ENCODE results near the gene SGO2.
"Not testable (repeated sequence)": the region's sequence is repeated elsewhere in the genome, so short reads cannot be mapped to it uniquely, and the experiment has no call there.

SGO2 gene

DNA sequence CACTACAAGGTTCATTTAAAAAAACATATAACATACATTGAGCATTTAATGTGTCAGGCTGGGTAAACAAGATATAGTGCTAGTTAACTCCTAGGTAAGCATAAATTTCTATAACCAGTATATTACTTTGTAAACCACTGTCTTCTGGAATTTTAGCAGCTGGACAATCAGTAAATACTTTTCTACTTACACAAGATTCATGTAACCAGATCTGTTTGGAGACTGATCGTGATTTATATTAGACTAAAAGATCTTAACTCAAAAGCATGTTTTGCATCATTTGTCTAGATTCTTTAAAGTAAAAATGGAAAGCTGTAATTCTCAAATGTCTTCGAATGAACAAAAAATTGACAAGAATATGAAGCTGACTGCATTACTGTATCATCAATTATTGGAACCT lies 941 bp upstream of the SGO2 start:
- no peak for DNase-seq (ENCODE audit: low spot score)

DNA sequence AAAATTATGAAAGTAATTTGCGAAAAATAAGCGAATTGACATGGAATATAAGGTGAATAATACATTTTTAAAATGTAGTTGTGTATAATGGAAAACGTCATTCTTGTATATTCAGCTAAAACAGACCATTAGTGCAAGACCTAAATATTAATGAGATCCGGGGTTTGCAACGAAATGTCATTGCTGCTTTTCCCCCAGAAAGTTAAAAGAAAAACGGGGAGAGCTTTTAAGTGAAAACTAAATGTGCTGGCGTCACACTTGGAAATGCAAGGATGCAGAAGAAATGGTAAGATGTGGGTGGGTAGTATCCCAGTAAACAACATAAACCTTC lies 491 bp upstream of the SGO2 start:
- DNase-seq (ENCODE audit: low spot score), result peak; percentile 3

DNA sequence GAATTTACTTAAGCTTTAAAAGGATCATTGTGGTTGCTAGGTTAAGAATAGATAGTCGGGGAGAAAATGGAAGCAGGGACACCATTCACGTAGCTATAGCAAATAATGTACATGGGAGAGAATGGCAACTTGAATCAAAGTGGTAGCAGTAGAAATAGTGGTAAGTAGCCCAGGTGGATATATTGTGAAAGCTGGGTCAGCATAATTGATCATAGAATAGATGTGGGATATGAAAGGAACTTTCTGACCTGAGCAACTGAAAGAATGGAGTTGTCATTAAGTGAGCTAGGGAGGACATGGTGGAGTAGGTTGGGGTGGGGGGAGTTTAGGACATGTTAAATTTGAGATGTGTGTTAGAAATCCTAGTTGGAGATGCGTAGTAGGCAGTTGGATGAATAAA lies 2.2 kb downstream of the SGO2 start:
- DNase-seq (ENCODE audit: low spot score), result no peak

DNA sequence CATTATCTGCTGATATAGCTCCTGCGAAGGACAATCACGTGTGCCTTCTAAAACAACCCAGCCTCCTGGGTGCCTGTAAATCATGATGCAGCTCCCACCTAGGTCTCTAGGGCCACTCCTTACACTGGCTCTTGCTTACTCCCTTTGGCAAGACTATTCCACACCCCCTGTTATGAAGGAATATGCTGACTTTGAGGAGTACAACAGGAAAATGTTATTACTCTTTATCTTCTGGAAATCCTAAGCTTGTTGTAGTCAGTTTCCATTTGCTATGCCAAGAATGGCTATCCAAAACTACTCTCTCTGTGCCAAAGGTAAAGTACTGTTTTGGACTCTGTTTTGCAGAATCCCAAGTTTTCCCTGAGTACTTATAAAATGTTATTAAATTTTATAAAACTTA lies 7.7 kb downstream of the SGO2 start:
- DNase-seq (ENCODE audit: low spot score), result no peak

DNA sequence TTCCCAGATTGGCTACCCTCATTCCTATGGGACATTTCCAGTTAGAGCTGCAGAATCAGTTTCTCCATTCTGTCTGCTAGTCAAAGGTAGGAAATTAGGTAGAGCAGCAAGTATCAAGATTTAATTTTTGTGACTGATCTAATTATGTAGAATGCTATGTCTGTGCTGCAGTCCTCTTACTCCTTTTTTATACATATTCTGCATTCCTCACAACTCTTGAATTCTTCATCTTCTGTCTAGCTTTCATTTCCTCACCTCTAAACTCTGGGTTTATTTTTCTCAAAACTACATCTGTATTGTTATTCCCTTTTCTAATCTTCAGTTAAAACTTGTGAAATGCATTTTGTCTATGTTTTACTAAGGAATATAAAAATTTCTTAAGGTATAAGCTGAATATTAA lies 8.6 kb downstream of the SGO2 start:
- no peak for DNase-seq (ENCODE audit: low spot score)

DNA sequence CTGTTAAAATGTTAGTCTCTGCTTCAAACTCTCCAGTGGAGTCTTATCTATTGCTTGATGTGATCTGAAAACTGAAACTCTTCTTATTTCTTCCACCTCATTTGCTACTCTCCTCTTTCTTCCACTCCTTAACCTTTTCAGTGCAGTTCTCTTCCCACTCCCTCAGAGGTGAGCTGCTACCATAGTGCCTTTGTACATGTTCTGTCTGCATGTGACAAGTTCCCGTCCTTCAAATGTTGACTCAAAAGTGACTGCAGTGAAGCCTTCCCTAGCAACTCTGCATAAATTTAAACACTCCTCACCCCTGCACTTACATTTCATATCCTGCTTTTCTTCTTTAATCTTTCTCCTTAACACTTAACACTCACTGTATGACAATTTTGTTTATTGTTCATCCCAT lies 12.1 kb downstream of the SGO2 start:
- DNase-seq (ENCODE audit: low spot score), result no peak

DNA sequence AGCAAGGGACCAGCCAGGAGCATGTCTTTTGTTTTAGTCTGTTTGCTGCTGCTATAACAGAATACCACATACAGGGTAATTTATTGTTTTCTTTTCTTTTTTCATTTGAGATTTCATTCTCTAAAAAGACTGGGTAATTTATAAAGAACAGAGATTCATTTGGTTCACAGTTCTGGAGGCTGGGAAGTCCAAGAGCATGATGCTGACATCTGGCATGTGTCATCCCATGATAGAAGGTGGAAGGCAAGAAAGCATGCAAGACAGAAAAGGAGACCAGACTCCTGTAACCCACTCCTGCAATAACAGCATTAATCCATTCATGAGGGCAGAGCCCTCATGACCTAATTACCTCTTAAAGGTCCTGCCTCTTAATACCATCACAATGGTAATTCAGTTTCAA lies 14.8 kb downstream of the SGO2 start:
- DNase-seq (ENCODE audit: low spot score), result no peak

DNA sequence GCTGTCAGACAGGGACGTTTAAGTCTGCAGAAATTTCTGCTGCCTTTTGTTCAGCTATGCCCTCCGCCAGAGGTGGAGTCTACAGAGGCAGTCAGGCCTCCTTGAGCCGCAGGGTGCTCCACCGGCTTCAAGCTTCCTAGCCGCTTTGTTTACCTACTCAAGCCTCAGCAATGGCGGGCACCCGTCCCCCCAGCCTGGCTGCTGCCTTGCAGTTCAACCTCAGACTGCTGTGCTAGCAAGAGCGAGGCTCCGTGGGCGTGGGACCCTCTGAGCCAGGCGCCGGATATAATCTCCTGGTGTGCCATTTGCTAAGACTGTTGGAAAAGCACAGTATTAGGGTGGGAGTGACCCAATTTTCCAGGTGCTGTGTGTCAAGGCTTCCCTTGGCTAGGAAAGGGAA lies 40.6 kb downstream of the SGO2 start:
- not testable (repeated sequence) for DNase-seq (ENCODE audit: low spot score)

DNA sequence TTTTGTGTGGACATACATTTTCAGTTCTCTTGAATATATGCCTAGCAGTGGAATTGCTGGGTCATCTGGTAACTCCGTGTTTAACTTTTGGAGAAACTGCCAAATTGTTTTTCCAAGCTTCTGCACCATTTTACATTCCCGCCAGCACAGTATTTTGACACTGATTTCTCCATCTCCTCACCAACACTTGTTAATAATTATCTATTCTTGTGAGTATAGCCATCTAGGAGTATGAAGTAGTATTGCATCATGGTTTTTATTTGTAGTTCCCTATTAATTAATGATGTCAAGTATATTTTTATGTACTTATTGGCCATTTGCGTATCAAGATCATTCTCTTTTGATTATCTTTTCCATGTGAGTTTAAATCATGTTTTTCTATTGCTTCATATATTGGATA lies 41.9 kb downstream of the SGO2 start:
- DNase-seq (ENCODE audit: low spot score), result no peak

DNA sequence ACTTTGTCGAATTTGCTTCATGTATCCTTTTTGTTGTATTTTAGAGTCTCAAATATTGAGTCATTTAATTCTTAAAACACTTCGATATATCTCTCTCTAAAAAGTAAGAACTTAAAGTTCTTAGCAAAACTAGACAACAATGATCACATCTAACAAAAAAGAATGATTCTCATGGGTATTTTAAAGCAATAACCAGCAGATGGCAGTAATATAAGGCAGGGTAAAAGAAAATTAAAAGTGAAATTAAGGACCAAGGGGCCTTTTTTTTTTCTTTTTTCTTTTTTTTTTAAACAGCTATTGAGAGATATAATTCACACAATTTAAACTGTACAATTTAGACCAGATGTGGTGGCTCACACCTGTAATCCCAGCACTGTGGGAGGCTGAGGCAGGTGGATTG lies 50.0 kb downstream of the SGO2 start:
- peak; percentile 8 for DNase-seq (ENCODE audit: low spot score)

DNA sequence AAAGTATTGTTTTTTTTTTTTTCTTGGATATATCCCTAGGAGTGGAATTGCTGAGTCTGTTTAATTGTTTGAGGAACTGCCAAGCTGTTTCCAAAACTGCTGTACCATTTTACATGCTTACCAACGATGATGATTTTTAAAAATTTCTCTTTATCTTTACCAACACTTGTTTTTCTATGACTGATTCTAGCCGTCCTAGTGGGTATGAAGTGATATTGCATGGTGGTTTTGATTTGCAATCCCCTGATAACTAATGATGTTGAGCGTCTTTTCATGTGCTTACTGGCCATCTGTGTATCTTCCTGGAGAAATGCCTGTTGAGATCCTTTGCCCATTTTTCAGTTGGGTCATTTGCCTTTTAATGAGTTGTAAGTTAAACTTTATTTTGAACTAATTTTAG lies 51.0 kb downstream of the SGO2 start:
- no peak for DNase-seq (ENCODE audit: low spot score)

DNA sequence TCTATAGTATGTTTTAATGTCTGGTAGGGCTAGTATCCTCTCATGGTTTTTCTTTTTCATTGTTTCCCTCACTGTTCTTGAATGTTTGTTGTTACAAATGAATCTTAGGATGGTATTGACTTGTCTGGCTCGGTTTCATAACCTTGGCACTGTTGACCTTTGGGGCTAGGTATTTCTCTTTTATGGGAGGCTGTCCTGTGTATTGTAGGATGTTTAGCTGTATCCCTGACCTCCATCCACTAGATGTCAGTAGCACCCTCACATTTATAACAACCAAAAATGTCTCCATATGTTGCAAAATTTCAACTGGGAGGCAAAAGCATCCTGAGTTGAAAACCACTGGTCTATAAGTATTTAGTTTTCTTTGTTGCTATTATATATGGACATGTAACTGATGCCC lies 52.8 kb downstream of the SGO2 start:
- DNase-seq (ENCODE audit: low spot score), result peak; percentile 24

DNA sequence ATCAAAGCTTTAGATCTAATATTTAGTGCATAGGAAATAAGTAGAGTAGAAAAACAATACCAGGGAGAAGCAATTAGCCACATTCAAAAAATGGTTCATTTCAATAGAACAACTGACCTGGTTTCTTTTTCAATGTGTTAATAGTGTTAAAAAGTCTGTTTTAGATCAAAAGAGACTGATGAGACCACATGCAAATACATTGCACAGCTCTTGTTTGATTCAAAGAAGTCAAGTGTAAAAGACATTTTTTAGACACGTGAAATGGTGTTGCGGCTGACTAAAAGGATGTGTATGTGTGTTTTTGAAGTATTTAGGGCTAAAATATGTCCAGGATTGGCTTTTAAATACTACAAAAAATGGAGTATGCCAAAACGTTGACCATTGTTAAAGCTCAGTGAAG lies 58.6 kb downstream of the SGO2 start:
- no peak for DNase-seq (ENCODE audit: low spot score)

DNA sequence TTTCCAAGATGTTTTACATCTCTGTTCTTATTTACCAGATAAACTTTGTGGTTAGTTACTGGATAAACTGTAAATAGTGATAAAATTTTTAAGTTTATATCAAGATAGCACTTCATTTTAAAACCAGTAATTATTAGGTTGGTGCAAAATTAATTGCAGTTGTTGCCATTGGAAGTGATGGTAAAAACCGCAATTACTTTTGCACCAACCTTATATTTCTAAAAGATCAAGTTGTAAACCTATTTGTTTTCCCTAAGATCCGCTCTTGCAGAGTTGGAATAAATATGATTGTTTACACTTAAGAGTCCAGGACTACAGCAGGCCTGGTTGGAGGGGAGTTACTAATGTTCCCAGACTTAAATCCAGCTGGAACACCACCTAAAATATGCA lies 59.3 kb downstream of the SGO2 start:
- DNase-seq (ENCODE audit: low spot score), result no peak

DNA sequence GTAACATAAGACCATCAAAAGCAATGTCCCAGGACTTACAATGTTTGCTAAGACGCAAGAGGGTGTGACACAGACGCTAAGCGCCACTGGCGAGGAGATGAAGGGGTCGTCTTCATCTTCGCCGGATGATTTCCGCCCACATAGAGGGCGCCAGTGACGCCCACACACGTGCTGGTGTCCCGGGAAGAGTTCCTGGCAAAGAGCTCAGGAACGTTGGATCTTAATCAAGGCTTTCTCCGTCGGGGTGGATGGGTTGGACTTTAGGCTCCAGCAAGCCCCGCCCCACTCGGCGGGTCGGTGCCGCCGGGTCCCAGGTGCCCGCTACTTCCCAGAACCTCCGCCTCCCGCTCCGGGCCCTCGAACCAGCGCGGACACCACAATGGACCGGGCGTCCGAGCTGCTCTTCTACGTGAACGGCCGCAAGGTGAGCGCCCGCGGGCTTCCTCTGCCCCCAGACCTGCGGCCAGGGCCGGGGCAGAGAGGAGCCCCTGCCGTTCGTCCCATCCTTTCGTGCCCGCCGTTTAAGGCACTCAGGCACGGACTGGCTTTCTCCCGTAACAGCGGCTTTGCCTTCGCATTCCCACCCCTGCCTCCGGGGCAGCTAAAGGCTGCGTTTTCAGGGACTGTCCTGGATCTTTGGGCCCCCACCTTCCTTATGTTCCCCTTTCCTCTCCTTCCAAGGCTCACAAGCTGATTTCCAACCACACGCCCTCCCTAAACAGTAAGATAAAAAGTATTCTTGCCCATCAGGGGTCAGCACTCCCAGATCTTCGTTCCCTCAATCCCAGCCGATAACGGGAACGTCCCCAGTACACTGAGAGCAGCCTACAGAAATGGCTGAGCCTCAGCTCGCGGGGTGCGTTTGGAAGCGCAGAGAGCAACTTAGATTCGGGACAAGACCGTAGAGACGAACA lies 60.0 kb downstream of the SGO2 start, which contains the start of gene AOX1:
Gene AOX1, plus strand, starts transcription at position 285 of the 914 bp plus-strand sequence. Its CDS starts 95 bp downstream, at position 380.
- no peak for DNase-seq (ENCODE audit: low spot score)

DNA sequence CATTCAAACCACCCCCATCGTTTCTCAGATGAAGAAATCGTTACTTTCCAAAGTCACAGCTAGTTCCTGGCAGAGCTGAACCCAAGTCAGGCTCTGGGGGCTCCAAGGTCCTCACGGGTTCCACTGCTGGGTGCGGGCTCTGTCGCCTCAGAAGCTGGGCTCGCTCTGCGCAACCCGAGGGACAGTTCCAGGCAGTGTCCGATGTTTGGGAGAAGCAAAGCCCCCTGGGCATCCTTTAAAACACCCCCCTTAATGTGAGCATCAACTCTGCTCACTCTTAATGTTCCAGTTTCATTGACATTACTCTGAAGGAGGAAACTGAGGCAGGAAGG lies 60.6 kb downstream of the SGO2 start:
- no peak for DNase-seq (ENCODE audit: low spot score)

DNA sequence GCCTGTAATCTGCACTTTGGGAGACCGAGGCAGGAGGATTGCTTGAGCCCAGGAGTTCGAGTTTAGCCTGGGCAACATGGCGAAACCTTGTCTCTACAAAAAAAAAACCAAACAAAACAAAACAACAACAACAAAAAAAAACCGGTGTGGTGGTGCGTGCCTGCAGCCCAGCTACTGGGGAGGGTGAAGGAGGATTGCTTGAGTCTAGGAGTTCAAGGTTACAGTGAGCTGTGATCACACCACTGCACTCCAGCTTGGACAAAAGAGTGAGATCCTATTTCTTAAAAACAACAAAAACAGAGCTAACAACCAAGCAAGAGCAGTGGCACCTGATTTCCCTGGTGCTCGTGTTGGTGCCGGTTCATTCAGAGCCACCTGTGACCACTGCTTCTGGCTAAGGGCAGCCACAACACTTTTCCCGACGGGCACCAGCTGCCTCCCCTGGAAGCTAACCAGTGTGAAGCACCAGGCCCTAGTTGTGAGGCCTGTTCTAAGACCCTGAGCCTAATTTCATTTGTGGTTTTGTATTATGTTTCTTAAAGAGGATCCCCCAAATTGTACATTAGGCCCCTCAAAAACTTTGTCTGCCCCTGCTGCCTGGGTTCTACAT lies 61.1 kb downstream of the SGO2 start:
- DNase-seq (ENCODE audit: low spot score), result no peak

DNA sequence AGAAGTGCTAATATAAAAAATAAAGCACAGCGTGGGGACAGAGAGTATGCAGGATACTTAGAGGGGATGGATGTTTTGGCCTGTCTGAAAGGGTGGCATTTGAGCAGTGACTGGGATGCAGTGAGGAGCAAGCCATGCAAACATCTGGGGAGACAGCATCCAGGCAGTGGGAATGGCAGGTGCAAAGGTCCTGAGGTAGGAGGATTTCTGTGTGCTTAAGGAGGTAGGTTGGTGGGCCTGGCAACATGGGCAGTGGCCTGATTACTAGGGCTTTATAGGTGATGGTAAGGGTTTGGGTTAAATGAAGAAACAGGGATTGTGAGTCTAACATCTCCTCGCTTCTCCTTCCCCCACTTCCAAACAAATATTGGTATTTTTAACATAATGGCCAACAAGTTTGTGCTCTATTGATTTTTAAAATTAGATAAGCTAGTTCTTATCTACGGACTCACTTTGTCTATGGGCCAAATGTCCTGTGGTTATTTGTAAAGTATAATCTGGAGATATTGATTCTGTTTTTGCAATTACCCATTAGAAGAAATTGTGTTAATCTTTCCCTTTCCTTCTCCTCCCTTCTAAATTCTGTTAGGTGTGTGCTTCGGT lies 62.2 kb downstream of the SGO2 start:
- DNase-seq (ENCODE audit: low spot score), result no peak

DNA sequence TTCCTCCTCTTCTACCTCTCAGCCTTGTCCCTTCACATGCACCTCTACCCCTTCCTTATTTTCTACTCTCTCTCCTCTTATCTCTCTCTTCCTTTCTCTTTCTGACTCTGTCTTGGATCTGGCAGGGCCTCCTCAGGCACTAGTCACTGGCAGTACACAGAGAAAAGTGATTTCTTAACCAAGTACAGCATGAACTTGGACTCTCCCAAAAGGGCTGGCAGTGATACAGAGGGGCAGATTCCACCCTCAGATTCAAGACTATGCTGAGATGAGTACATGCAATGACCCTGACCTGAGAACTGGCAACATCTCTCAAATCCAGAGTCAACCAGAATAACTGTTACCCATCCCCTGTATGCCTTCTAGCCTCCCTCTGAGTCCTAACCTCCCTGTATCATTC lies 64.1 kb downstream of the SGO2 start:
- DNase-seq (ENCODE audit: low spot score), result no peak

DNA sequence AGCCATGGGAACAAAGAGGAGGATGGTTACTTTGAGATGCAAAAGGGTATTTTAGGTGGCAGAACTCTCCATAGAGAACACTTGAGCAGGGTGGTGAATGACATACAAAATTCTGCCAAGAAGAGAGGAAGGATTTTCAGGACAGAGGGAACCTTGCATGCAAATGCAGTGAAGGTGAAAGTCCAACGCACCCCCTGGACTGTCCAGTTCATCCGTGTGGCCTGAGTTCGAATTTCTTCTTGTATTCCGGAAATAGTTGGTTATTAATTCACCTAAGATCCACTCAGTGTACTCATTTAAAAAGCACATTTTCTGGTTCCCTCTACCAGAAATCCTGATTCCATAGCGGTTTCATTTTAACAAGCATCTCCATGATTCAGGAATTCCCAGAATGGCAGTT lies 65.3 kb downstream of the SGO2 start:
- no peak for DNase-seq (ENCODE audit: low spot score)

DNA sequence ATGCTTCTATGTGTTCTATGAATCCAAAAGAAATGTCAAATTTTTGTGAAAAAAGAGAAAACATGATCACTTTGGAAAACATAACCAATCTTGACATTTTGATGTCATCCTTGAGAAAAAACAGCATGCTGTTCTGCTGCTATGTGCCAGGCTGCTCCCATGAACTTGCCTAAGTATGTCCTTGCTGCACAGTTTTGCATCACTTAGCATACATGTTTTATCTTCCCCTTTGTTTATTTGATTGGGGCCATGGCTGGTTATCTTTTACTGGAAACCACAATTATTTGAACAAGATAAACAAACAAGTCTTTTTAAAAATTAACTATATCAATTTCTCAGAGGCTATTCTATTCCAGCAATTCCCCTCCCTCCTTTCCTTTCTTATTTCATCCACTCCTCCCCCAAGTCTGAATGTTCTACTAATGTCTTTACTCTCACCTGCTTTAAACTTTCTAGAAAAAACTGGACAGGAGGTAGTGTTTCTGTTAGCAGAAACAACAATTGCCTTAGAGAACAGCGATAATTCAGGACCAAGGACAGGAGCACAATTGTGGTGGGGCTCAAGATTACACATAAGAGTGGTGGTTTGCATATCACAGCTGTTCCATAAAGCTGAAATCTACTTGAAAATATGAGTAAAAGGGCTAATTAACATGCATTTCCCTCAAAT lies 66.5 kb downstream of the SGO2 start:
- DNase-seq (ENCODE audit: low spot score), result no peak

DNA sequence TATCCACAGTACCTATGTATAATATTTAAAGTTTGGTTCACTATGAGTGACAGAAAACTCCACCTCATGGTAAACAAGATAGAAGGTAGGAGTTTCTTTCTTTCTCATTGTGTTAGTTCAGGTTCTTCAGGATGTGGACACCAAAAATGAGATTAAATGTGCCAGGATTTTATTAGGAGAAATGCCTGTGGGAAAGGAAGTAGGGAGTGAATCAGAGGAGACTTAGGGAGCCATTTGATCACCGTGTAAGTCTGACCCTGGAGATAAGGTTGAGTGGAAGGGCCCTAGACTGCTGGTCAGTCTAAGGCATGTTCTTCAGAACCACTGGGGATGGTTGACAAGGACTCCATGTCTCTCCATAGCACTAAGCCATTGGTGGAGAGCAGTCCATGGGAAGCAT lies 67.9 kb downstream of the SGO2 start:
- no peak for DNase-seq (ENCODE audit: low spot score)

DNA sequence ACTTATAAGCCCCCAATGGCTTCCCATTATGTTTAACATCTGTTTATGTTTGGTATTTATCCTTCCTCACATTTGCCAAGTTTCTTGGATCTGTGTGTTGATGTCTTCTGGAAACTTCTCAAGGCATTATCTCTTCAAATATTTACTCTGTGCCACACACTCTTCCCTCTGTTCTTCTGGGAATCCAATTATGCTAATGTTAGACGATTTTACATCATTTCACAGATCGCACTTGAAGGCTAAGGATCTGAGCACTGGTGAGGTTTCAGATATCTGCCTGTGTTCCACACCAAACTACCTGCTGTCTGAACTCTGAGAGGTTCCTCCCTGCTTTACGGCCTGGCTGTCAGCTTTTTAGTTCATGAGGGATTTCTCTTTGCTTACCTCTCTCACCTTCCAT lies 69.9 kb downstream of the SGO2 start:
- DNase-seq (ENCODE audit: low spot score), result no peak

Data from LoVo (cell line).